HG03175 (cell line): ENCODE results near the gene WDR33.

Experiments used
- ATAC-seq: cut with Tn5 transposase; IDR thresholded peaks from one replicate; pipeline ENCODE4 v1.9.1; 2021; ENCODE audit warnings: mild to moderate bottlenecking, moderate library complexity; ENCODE audit not compliant: unreplicated experiment

The WDR33 gene

DNA sequence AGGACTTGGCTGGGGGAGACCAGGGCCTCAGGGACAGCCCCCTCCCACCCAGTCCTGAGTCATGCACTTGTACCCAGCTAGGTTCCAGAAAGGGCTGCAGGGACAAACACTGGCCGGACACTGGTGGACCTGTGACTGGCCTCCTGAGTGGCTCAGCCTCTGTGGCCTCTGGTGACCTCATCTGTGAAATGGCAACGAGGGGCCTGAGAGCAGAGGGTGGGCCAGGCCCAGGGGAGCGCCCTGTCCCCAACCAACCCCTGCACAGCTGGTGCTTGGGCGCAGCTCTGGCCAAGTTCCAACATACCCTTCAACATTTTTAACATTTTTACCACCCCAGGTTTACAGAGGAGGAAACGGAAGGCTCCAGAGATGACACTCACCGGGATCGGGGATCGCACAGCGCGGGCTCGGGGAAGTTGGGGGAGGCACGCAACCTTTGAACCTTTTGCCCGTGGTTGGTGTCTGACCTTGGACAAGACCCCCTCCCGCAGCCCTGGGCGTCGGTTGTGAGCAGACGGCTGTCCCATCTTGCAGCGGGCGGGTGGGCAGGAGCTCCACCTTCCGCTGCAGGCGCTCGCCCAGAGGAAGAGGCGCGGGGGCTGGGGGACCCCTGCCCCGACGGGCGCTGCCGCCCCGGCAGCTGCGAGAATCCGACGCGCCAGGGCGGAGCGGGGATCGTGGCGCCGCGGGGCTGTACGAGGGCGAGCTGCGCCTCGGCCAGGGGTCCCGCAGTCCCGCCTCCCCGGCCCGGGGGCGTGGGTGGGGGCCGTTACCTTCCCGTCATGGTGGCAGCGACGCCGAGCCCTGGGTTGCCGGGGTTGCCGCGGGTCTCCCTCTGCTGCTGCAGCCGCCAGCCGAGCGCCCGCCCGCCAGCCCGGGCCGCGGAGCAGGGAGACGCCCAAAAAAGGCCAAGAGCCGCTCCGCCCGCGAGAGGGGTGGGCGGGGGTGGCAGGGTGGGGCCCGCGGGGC is 136.4 kb downstream of the WDR33 start:
- no peak for ATAC-seq

DNA sequence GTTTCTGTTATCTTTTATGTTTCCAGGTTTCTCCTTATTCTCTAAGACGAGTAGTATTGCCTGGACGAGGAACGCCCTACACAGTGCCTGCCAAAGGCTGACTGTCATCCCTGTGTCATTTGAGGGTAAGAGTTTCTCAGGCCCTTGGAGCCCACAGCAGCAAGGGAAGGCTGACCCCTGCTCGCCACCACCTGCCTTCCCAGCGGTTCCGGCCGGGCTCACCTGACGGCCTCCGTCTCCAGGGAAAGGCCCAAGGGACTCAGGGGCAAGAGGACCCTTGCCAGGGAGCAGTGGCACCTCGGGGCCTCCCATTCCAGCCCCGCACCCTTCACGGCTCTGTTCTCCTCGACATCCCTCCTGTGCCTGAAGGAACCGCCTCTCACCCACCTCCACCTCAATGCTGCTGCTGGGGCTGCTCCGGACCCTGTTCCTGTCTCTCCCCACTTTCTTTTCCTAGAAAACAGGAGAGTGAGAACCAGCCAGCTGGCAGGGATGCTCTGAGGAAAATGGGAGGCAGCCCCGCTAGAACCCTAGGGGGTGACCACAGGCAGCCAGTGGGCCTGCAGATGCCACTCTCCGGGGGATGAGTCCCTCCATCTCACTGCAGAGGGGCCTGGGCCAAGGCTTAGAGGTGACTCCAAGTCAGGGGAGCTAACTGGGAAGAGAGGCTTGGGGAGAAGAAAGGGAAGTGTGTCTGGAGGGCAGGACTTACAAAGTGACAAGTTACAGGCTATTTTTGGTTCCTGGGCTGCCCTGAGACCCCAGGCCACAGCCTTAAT is 137.5 kb downstream of the WDR33 start:
- ATAC-seq: no peak

DNA sequence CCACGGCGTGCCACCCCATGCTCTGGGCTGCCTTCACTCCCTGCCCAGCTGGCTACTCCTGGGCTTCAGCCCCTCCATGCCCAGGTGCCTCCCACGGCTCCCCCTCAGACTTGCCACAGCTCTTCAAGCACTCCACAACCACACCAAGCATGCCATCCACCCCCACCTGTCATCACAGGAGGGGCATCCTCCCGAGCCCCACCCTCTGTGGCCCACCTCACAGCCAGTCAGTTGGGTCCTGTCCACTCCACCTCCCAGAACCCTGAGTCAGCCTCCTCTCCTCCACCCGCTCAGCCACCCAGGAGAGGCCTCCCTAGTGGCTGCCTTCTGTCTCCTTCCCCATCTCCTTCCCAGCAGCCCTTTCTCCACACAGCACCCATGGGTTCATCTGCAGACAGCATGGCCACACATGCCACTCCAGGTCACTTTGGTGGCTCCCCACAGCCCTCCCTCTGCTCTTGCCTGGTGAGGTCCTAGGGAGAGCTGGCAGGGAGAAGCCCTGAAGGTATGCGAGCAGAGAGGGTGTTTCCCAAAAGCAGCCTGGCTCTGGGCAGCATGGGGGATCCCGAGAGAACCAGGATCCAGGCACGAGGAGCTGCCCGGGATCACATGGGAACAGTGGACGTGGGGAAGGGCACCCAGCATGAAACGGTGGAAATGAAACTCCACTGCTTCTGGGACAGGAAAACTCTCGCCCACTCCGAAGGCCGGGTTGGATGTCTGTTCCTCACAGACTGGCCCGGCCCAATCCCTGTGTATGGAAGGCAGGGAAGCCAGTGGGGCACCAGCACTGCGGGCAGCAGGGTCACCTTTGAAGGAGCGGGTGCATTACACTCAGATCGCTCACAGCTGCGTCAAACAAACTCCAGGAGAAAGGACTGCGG is 138.4 kb downstream of the WDR33 start:
- ATAC-seq: no peak

DNA sequence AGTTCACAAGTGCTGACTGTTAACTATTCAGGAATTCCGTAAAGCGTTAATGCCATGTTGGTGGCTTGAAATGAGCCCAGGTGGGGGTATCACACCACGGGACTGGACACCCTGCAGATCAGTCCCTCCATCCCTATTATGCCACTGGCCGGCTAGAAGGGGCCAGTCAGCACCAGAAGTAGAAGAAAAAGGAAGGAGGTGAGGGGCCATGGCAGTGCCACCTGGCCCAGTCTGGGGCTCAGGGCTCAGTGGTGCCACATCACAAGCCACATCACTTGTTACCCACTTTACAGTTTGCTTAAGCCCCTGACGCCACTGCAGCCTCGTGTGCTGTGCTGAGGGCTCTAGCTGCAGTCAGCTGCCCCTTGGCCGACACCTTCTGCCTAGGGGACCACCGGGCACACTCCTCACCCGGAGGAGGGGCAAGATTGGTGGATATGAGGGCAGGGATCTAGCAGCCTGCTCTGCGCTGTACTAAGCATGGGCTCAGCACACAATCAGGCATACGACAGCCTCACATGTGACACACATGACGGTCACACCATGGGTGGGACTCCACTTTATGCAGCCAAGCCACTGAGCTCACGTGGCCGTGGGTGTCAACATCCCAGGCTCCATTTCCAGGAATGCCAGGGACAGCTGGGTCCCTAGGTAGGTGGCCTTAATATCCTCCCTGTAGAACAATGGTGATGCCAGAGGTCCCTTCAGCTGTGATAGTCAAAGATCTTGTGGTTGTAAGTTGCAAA is 139.2 kb downstream of the WDR33 start:
- ATAC-seq: no peak

DNA sequence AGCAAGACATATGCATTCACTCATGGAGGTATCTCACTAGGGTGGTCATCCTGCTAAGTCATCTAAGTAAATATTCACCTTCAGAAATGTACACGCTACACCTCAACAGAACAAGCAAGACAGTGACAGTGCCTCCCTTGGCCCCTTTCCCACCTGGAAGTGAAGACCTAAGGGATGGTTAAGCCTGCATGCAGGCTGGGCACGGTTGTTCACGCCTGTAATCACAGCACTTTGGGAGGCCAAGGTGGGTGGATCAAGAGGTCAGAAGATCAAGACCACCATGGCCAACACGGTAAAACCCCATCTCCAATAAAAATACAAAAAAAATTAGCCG is 140.0 kb downstream of the WDR33 start:
- ATAC-seq: no peak

DNA sequence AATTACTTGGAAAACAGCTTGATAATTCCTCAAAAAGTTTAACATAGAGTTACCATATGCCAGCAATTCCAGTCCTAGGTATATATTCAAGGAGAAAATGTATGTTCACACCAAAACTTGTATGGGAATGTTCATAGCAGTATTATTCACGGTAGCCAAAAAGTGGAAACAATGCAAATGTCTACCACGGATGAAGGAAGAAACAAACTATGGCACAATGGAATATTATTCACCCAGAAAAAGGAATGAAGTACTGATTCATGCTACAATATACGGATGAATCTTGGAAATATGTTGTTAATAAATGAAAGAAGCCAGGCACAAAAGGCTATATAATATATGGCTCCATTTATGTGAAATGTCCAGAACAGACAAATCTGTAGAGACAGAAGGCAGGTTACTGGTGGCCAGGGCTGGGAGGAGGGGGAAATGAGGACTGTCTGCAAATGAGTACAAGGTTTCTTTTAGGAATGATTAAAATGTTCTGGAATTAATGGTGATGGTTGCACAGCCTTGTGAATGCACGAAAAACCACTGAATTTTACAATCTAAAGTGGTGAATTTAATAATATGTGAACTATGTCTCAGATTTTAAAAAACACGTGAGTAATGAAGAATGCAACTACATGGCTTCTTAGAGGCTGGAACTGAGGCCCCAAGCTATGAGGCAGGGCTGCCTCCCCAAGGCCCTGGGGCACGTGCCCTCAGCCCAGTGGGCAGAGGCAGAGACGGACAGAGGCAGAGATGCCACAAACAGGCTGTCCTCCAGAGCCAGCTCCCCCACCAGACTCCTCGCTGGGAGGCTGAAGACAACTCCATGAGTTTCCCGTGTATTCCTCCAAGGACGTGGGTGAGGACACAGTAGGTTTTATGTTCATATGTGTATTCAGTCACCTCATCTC is 140.7 kb downstream of the WDR33 start:
- ATAC-seq: no peak

DNA sequence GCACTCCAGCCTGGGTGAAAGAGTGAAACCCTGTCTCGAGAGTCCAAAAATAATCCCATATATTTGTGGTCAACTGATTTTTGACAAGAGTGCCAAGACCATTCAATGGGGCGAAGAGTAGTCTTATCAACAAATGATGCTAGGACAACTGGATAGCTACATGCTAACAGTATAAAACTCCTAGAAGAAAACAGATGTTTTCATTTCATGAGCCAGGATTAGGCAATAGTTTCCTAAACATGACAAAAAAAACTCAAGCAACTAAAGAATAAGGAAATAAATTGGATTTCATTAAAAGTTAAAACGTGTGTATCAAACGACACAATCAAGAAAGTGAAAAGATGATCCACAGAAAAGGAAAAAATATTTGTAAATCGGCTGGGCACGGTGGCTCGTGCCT is 141.9 kb downstream of the WDR33 start:
- no peak for ATAC-seq

DNA sequence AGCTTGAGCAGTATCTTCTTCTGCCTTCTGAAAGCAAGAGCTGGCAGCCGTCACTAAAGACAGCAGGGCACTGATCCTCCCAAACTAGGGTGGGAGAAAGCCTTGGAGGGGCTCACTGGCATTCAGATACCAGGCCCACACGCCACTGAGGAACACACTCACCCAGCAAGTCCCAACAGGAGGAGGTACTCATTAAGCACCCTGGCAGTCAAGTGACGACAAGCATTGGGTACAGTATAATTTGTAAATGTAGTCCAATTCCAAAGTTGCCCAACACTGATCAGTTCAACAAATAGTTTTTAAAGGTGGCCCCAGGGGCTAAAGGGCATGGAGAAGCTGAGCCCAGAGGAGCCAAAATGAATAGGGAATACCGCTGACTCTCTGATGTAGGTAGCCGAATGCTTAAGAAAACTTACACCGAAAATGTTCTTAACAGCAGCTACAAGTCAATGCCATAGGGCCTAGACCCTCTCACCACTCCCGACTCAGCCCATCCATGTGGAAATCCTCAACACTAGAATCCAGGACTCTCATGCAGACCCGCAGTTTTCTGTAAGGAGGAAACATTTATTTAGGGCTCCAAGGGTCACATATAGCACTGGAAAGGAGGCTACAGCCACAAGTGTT is 145.6 kb downstream of the WDR33 start:
- ATAC-seq: no peak

DNA sequence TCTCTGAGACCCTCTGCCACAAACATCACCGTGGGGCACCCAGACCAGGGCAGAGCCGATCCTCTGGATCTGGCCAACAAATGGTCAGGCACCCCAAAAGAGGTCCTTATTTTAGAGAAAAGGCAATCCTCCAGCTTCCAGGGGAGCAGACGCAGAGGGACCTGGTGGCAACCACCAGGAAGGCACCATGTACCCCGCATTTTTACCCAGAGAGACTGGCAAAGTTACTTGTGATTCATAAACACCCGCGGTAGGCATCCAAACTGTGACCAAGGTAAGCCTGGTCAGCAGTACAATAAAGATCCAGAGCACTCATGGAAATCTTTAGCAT is 146.1 kb downstream of the WDR33 start:
- ATAC-seq: no peak

DNA sequence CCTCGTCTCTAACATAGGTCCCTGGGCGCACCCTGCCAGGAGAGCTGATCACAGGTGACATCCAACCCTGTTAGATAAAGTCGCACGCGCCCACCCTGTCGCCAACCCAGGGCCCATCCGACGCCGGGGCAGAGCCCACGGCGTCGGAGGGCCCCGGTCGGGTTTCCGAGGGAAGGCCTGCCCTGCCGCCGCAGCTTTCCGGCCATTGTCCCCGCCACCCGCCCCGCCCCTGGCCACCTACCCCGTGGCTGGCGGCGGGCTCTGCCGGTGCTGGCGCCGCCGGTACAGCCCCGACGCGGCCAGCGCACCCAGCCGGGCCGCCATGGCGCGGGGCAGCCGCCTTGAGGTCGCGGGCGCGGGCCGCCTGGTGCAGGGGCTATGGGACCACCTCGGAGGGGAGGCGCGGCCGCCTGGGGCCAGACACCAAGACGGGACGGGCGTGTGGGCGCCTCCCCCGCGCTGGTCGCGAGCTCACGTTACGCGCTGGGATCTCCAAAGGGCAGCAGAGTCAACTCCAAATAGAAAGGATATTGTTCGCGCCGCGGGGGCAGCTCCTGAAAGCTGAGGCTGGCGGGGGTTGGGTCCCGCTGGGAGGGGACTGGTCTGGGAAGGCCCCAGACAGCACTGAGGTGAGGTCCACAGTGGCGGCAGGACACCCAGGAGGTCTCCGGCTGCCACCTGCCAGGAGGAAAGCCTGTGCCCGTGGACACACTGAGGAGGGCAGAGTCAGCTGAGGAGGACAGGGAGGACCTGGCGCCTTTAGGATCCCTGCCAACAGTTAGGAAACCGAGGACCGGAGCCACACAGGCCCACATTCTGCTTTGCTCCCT is 146.7 kb downstream of the WDR33 start:
- no peak for ATAC-seq

DNA sequence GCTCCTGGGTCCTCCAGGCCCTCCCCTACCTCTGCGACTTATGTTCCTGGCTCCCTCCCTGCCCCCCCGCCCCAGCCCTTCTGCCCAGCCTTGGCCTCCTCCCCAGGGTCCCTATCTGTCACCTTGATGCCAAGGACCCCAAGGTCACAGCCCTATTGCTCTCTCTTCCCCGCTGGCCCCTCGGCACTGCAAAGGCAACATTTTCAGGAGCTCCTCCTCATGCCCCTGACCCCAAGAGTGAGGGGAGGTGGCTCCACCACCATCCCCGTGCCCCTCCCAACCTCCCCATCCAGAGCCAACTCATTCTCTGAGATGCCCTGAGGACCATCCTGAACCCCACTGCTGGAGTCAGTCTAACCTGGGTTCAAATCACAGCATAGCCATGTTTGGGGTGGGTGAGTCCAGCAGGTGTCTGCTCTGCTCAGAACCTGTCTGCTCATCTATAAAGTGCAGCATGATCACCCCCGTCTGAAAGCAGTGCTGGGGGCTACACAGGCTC is 147.4 kb downstream of the WDR33 start:
- ATAC-seq: no peak

DNA sequence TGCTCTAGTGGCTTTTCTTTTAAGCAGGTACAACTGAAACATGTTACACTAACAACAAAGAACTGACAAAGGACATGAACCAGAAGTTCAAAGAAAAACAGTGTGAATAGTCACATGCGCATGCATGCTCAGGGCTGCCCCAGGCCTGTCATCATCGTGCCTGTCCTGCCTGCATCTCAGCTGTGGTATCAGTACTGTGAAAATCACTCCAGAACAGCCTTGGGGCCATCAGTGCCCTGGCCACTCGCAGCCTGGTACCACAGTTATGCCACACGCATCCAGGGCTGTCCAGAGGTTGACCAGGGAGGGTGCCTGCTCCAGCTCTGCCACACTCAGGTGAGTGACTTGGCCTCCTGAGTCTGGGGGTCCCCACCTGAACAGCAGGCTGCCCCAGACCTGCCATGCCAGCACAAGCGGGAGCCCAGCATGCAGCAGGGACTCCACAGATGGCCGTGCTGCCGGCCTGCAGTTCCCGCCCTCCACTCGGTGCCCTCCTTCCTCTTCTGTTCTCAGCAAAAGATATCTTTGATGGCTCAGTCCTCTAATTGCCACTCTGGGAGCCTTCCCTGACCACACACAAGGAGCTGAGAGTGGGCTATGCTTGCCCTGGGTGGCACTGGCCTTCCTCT is 147.9 kb downstream of the WDR33 start:
- no peak for ATAC-seq

DNA sequence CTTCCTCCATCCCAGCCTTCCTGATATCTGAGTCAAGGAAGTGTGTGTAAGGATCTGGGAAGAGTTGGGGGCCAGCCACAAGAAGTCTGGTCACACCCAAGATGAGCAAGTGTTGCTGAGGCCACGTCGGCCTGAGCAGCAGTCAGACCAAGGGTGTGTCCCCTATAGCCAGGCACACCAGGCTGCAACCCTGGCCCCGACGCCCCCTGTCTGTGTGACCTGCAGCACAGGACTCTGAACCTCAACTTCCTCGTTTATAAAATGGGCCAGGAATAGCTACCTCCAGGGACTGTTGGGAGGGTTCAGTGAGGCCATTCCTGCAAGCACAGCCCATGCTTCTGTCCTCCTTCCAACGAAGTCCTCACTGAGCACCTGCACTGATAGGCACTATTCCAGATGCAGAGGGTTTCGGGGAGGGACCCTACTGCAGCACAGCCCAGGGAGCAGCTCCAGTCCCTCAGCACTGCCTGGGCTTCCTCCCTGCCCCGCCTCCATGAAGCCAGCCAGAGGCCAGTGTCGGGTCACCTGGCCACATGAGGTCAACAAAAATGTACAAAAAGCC is 148.9 kb downstream of the WDR33 start:
- no peak for ATAC-seq

DNA sequence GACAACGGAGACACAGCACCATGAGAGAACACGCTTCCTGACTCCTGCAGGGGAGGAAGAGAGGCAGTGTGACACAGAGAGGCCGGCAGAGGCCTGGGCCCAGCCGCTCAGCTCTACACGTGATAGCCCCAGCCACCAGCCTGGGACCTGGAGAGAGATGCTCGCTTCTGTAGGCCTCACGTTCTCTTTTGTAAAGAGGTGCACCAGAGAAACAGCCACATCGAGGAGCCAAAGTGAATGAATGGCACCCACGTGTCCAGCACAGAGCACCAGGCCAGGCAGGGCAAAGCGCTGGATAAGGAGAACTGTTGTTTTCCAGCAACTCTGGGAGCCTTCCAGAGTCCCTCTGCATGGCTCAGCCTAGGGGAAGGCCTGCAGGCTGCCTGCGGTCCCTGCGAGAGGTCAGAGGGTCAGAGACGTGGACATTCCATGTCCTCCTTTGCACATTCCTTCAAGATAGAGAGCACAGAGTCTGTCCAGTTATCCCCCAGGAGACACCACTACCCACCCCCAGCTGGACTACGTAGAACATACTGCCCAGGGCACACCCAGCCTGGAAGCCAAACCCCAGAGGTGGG is 149.8 kb downstream of the WDR33 start:
- no peak for ATAC-seq

DNA sequence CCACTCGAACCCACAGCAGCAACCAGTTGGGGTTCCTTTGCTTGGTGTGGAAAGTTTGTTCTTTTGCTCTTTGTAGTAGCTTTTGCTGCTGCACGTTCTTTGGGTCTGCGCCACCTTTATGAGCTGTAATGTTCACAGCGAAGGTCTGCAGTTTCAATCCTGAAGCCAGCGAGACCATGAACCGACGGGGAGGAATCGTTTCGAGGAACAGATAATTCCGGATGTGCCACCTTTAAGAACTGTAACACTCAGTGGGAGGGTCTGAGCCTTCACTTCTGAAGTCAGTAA is 150.7 kb downstream of the WDR33 start:
- ATAC-seq: no peak

DNA sequence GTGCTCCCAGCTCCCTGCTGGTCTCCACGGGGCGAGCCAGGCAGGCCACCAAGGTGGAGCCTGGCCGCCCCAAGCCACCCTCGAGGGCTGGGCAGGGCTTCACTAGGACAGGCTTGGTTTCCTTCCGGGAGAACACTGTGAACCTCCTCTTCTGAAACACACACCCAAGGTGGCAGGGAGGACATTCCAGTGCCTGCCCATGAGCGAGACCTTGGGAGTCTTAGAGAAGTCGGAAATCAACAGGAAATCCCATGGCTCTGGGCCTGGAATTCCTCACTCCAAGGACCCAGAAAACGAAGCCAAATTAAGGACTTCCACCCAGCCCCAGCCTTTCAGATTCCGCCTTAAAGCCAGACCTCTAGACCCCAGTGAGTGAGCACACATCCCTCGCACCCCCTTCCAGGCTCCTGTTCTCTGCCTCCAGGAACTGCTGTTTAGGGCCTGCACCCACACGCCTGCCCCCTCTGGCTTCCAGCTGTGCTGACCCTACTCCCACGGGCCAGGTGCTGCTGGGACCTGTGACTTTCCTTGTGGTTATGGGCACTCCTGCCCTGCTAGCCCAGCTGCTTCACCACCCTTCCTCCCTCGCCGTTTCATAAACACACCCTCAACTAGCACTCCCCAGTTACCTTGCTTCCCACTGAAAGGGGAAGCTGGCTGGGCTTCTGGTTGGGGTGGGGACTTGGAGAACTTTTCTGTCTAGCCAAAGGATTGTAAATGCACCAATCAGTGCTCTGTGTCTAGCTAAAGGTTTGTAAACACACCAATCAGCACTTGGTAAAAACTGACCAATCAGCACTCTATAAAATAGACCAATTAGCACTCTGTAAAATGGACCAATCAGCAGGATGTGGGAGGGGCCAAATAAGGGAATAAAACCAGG is 151.3 kb downstream of the WDR33 start:
- ATAC-seq: no peak
